Measurements from ENCODE around the gene PRPS2.

PRPS2 gene

DNA sequence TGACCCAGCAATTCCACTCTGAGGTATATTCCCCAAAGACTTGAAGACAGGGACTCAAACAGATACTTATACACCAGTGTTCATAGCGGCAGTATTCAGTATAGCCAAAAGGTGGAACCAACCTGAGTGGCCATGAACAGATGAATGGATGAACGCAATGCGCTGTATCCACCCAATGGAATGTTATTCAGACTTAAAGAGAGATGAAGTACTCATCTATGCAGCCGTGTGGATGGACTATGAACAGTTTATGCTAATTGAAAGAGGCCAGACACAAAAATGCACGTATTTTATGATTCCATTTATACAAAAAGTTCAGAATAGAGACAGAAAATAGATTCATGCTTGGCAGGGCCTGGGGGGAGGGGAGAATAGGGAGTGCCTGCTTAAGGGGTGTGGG lies 26.3 kb downstream of the PRPS2 start:
- DNase-seq: no peak

GRCh38 chrX:12819222-12819621 lies 28.0 kb downstream of the PRPS2 start:
- no peak for DNase-seq

- no peak for DNase-seq
These were observed 29.5 kb downstream of the PRPS2 start for GRCh38 chrX:12820737-12821136.

GRCh38 chrX:12824944-12825343 lies 33.7 kb downstream of the PRPS2 start:
- no peak for DNase-seq

DNA sequence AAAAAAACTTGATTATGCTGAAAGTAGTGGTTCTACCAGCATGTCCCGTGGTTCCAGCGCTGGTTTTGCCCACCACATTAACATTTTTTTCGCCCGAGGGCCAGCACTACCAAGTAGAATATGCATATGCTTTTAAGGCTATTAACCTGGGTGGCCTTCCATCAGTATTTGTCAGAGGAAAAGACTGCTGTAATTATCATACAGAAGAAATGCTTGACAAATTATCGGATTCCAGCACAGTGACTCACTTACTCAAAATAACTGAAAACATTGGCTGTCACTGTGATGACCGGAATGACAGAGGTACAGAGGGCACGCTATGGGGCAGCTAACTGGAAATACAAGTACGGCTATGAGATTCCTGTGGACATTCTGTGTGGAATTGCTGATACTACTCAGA lies 34.6 kb downstream of the PRPS2 start:
- no peak for DNase-seq

GRCh38 chrX:12843061-12843667 lies 52.0 kb downstream of the PRPS2 start:
- no peak for DNase-seq

DNA sequence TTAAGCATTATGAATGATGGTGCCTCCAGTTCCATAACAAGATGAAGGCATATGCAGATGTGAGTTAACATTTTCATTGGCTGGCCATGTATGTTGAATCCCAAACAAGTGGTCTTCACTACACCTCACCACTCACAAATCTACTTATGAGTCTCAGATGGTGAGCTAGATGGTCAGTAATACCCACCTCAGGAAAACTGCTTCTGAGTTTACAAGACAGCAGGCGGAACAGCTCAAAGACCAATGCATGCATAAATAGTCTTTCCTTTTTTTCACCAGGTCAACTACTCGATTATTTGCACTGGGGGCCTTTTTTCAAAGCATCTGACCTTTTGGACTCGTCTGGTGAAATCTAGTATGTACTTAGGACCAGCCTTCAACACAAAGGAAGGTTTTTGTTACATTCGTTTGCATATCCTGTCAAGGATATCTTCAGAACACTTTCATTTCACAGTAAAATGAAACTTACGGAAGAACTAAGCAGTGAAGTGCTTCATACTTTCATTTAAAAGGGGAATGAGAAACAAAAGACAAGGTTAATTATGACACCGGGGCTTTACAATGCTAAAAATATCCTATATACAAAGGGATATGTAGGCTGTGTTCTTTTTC lies 52.6 kb downstream of the PRPS2 start:
- no peak for DNase-seq

- DNase-seq: no peak
These were observed 53.1 kb downstream of the PRPS2 start for GRCh38 chrX:12844319-12844718.

- peak in 1 of 2 donors; percentile 0 for DNase-seq
These were observed 74.1 kb downstream of the PRPS2 start for GRCh38 chrX:12865359-12865758.

DNA sequence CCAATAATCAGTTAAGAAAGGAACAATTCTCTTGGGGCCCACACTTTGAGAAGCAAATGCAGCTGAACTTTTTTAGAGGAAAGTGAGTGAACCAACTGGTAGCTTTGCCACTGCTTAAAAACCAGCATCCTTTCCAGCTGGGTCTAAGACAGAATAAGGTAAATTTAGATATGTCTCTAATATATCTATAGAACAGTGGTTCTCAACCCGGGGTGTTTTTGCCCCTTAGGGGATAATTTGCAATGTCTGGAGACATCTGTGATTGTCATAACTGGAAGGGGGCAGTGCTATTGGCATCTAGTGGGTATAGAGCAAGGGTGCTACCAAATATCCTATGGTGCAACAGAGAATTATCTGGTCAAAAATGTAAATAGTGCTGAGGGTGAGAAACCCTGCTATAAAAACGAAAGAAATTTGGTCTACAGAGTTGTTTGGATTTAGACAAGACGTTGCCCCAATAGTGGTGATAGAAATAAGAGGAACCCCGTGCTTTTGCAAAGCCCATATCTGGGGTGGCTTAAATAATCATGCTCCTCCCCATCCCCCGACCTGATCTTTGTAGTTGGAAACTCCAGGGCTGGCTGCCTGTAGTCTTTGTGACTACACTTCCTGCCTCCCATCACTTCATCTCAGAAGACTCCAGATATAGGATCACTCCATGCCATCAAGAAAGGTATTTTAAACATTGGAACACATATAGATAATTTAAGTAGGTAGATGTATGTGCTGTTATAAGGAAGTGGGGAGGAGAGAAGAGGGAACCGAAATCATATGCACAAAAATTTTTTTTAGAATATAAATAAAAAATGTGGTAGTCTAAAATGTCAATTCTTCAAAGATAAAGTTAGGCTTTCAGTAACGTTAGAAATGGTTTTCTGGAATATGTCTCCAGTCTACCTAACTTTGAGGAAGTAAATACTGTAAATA lies 75.5 kb downstream of the PRPS2 start, which contains the start of gene TLR7:
TSS of gene TLR7 (plus strand) at position 622 of the 927 bp plus-strand sequence. CDS start 507 bp downstream, outside the sequence.
- no peak for DNase-seq

DNA sequence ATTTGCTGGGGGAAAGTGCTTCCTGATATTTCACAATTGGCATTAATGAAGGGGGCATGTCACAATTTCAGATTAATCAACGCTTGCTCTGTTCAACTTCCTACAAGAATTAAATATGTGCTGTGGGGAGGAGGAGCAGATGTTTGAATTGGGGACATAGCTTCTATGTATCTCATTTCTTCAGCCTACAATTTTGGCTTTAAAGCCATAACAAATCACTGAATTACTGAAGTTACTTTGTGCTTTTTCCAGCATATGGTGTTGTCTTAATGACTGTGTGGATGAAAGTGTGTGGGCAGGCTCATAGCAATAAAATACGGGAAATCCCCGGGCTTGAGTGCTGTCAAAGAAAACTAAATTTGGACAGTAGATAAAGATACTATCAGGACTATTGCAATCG lies 76.5 kb downstream of the PRPS2 start:
- no peak for DNase-seq

DNA sequence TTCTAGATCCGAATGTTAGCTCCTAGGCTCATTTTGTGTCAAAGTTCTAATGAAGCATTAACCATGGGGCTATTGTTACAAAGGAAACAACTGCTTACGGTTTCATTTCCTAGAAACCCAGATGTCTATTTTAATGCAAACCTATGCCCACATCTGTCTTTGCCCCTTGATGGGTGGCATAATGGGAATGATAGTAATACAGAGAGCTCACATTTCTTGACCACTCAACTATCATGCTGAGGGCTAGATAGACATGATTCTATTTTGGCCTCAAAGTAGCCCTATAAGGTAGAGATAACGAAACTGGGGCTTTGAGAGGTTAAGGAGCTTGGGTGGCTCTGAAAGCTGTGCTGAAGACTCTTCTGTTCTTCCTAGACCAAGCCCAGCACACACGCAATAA lies 77.5 kb downstream of the PRPS2 start:
- no peak for DNase-seq

DNA sequence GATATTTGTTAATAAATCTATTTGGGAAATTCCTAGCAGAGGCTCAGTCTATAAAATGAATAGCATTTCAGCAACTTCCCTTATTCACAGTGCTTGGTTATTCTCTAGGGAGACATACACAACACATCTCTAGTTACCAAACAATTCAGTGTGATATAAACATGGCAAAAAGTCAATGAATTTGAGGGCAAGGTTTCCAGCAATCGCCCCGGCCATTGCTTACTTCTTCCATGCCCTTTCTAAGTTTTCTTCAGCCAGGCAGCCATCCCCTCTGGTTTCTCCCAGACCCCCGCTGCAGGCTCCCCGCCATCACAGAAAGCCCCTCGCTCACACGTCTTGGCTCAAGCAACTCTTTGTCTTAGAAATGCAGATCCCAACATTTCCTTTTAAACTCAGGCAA lies 80.0 kb downstream of the PRPS2 start:
- no peak for DNase-seq

GRCh38 chrX:12872741-12873140 lies 81.5 kb downstream of the PRPS2 start:
- no peak for DNase-seq
